HG03175 (cell line): ENCODE measurements around the gene ZNF473.
"Not testable (repeated sequence)": the region's sequence is repeated elsewhere in the genome, so short reads cannot be mapped to it uniquely, and the experiment has no call there.

Source experiments
- ATAC-seq: cut with Tn5 transposase; IDR thresholded peaks from one replicate; pipeline ENCODE4 v1.9.1; 2021; ENCODE audit warnings: mild to moderate bottlenecking, moderate library complexity; ENCODE audit not compliant: unreplicated experiment

The ZNF473 gene

GRCh38 chr19:50097884-50098283, 72.1 kb downstream of the ZNF473 start:
- not testable (repeated sequence) for ATAC-seq

GRCh38 chr19:50098892-50099291, 73.1 kb downstream of the ZNF473 start:
- ATAC-seq: not testable (repeated sequence)

GRCh38 chr19:50099696-50100095, 73.9 kb downstream of the ZNF473 start:
- ATAC-seq: not testable (repeated sequence)

GRCh38 chr19:50100946-50101345, 75.1 kb downstream of the ZNF473 start:
- ATAC-seq: not testable (repeated sequence)
